Measurements from ENCODE around the gene OR11H6.
"Not testable (repeated sequence)": the region's sequence is repeated elsewhere in the genome, so short reads cannot be mapped to it uniquely, and the experiment has no call there.

Gene OR11H6, protein sequence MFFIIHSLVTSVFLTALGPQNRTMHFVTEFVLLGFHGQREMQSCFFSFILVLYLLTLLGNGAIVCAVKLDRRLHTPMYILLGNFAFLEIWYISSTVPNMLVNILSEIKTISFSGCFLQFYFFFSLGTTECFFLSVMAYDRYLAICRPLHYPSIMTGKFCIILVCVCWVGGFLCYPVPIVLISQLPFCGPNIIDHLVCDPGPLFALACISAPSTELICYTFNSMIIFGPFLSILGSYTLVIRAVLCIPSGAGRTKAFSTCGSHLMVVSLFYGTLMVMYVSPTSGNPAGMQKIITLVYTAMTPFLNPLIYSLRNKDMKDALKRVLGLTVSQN

GRCh38 chr14:20223410-20223809 is at the start of gene OR11H6:
TSS of gene OR11H6 (plus strand) at chr14:20223710. CDS start at chr14:20223710, 0 bp downstream.
- no peak for FAIRE-seq

DNA sequence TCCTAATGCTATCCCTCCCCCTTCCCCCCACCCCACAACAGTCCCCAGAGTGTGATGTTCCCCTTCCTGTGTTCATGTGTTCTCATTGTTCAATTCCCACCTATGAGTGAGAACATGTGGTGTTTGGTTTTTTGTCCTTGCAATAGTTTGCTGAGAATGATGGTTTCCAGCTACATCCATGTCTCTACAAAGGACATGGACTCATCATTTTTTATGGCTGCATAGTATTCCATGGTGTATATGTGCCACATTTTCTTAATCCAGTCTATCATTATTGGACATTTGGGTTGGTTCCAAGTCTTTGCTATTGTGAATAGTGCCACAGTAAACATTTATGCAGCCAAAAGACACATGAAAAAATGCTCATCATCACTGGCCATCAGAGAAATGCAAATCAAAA is 49.3 kb upstream of the OR11H6 start:
- not testable (repeated sequence) for FAIRE-seq

- no peak for FAIRE-seq
Observed at GRCh38 chr14:20176330-20176729, 47.2 kb upstream of the OR11H6 start.

DNA sequence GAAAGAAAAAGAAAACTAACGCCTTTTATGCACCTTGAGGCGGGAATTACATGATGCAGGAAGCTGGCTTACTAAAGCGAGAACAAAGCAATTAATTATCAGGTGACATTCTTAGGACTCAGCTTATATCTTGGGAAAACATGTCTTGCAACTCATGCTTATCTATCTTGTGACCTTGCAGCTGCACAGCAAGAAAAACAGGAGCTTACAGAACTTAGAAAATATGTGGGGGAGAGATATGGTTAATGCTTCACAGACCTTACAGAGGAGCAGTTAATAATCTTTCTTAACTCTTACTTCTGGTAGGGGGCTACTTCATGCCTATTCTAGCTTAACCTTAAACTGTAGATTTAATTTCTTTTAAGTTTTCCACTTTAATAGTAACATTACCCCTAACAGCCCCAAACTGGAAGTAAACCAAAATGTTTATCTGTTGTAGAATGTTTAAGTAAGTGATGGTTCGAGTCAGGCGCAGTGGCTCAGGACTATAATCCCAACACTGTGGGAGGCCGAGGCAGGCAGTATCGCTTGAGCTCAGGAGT is 46.0 kb upstream of the OR11H6 start:
- FAIRE-seq: no peak

DNA sequence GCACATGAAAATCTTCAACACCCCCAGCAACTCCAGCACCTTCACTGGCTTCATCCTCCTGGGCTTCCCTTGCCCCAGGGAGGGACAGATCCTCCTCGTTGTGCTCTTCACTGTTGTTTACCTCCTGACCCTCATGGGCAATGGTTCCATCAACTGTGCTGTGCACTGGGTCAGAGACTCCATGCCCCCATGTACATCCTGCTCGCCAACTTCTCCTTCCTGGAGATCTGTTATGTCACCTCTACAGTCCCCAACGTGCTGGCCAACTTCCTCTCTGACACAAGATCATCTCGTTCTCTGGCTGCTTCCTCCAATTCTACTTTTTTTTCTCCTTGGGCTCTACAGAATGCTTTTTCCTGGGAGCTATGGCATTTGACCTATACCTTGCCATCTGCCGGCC is 44.3 kb upstream of the OR11H6 start:
- no peak for FAIRE-seq

- FAIRE-seq: no peak
Observed at GRCh38 chr14:20179880-20180279, 43.6 kb upstream of the OR11H6 start.

- FAIRE-seq: no peak
Observed at GRCh38 chr14:20180486-20180885, 43.0 kb upstream of the OR11H6 start.

DNA sequence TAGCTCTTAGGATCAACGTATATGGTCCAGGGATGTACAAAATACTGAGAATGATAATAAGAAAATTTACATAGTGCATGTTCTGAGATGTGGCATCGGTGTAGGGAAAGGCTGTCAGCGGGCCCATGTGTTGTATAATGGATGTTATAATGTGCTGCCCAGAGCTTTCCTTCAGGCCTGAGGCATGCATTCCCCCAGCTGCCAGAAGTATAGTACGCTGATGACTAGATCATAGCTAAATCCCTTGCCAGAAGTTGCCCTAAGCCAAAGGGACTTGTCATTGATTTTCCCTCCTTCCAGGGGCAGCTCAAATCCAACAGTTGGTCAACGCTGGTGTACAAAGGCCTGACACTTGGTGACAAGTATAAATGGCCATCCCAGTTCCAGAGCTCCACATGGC is 39.3 kb upstream of the OR11H6 start:
- no peak for FAIRE-seq

DNA sequence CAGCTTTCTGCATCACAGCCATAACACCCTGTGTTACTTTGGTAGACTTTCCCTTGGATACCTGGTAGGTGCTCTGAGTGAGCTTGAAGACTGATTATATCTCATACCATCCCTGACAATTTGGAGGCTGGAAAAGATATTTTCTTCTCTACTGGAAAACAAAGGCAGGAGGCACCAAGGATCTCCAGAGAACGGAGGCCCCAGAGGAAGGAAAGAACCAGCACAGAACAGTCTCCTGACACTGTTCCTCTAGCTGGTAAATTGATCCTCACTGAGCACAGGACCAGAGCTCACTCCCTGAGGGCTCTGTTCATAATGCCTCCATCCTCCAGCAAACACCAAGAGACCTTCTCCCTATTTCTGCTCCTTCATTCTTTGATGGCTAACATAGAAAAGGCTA is 32.9 kb upstream of the OR11H6 start, which contains the start of gene OR11G2:
OR11G2 (plus strand) TSS at position 301 of the 400 bp plus-strand sequence. CDS start 6,542 bp downstream, outside the sequence.
- no peak for FAIRE-seq

- FAIRE-seq: no peak
Observed at GRCh38 chr14:20191396-20191795, 32.1 kb upstream of the OR11H6 start.

DNA sequence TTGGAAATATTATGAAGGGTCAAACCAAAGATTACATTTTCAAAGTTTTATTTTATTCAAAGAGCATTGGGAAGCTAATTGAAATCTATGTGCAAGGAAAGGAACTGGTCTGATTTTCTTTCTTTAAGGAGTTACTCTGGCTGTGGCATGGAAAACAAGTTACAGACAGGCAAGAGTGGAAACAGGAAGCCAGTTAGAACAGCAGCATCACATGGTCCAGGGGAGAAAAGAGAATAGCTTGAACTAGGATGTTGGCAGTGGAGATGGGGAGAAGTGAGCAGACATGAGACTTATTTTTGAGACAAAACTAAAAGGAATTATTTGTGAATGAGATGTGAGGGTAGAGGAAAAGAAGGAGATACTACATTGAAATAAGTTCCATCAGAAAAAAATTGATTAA is 29.4 kb upstream of the OR11H6 start:
- FAIRE-seq: no peak

DNA sequence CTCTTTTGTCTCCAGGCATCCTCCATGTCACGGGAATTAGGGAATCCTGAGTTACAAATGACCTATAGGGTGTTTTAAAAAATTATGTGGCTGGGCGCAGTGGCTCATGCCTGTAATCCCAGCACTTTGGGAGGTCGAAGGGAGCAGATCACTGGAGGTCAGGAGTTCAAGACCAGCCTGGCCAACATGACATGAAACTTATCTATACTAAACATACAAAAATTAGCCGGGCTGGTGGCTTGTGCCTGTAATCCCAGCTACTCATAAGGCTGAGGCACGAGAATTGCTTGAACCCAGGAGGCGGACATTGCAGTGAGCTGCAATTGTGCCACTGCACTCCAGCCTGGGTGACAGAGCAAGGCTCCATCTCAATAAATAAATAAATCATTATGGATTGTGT is 28.3 kb upstream of the OR11H6 start:
- not testable (repeated sequence) for FAIRE-seq

- FAIRE-seq: no peak
Observed at GRCh38 chr14:20195911-20196310, 27.6 kb upstream of the OR11H6 start.

- no peak for FAIRE-seq
Observed at GRCh38 chr14:20197459-20197858, 26.1 kb upstream of the OR11H6 start.

- FAIRE-seq: no peak
Observed at GRCh38 chr14:20198991-20199390, 24.5 kb upstream of the OR11H6 start.

DNA sequence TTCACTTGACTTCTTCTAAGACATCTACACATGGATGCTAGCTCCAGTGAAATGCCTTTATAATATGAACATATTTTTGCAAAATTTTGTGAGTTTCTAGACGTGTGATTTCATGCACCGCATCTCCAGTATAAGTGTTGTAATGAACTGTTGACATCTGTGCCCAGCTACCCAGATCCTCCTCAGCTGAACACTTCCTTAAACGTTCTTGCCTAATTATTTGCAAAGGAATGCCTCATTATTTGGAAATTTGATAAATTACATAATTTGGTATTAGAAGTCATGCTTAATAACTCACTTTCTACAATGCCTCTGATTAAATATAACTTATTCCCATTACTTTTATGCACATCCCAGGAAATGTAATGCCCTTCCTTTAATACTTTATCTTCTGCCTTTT is 18.8 kb upstream of the OR11H6 start:
- no peak for FAIRE-seq

DNA sequence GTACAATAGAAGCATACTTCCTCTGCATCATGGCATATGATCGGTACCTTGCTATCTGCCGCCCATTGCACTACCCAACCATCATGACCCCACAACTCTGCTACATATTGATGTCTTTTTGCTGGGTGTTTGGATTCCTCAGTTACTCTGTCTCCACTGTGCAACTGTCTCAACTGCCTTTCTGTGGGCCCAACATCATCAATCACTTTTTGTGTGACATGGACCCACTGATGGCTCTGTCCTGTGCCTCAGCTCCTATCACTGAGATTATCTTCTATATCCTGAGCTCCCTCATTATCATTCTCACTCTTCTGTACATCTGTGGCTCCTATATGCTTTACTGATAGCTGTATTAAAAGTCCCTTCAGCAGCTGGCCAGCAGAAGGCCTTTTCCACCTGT is 13.9 kb upstream of the OR11H6 start:
- no peak for FAIRE-seq

GRCh38 chr14:20212406-20212805 is 11.1 kb upstream of the OR11H6 start:
- FAIRE-seq: not testable (repeated sequence)

DNA sequence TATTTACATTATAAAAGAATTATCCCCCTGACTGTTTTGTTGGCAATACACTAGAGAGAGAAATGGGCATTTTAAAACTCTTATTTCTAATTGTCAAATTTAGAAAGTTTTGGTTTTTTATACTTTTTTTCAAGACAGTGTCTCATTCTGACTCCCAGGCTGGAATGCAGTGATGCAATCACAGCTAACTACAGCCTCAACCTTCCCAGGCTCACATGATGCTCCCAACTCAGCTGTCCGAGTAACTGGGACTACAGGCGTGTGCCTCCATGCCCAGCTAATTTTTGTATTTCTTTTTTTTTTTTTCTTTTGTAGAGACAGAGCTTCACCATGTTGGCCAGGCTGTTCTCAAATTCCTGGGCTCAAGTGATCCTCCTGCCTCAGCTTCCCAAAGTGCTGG is 8.3 kb upstream of the OR11H6 start:
- no peak for FAIRE-seq

- FAIRE-seq: no peak
Observed at GRCh38 chr14:20219033-20219432, 4.5 kb upstream of the OR11H6 start.

DNA sequence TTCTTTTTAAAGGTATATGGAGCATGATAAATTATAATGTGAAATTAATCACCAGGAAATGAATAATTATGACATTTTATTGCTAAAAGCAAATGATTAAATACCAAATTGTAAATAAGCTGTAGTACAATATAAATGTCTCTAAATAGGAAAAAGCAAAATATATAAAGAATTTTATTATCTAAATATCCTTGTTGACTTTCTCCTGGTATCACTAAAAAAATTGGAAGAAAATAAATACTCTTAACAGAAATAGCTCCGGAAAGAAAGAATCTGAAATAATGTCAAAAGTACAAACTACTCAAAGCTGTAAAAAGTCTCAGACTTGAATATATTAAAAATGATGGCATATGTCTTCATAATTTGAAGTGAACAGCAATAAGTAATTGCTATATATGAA is 5.2 kb downstream of the OR11H6 start, which contains the start of gene OR11H7:
OR11H7 (plus strand) TSS at position 301 of the 400 bp plus-strand sequence.
- no peak for FAIRE-seq

DNA sequence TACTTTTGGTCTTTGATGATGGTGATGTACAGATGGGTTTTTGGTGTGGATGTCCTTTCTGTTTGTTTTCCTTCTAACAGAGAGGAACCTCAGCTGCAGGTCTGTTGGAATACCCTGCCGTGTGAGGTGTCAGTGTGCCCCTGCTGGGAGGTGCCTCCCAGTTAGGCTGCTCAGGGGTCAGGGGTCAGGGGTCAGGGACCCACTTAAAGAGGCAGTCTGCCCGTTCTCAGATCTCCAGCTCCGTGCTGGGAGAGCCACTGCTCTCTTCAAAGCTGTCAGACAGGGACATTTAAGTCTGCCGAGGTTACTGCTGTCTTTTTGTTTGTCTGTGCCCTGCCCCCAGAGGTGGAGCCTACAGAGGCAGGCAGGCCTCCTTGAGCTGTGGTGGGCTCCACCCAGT is 11.9 kb downstream of the OR11H6 start:
- not testable (repeated sequence) for FAIRE-seq

DNA sequence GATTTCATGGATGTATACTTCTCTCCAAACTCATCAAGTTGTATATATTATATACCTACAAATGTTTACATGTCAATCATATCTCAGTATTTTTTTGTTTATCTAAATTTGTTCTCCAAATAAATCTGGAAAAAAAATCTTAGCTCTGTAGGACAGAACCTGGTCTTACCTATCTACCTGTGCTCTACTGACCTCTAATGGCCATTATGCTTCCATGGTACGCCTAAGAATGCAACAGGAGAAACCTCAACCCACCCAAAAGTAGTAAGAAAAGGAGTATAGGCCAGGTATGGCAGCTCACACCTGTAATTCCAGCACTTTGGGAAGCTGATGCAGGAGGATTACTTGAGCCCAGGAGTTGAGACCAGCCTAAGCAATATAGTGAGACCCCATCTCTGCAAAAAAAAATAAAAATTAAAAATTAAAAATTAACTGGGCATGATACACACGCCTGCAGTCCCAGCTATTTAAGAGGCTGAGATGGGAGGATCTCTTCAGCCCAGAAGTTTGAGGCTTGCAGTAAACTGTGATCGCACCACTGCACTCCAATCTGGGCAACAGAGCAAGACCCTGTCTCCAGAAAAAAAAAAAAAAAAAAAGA is 24.2 kb downstream of the OR11H6 start:
- FAIRE-seq: no peak

DNA sequence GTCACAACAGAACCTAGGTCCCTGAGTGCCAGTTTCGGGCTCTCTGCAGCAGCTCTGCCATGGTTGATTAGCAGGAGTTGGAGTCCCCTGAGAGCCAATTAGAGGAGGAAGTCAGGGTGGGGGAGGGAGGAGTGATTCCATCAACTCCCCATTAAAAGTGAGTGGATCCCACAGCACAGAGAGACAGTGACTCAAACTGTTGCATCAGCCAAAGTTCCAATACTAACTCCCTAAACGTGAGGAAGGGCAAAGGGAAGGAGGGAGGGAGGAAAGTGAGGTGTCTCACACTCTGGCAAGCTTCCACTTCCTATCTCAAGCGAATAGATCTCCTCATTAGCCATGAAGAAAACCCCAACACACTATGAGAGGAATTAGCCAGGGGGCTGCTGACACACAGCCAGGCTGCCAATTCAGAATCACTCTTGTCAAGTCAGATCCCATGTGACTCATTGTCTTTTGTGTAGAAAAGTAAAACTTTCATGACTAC is 39.2 kb downstream of the OR11H6 start:
- no peak for FAIRE-seq

Measured in endometrium (tissue), 2 donors.